DOHH2 (cell line): Measurements from ENCODE around the gene SOD3.

Experiments used
- CTCF ChIP-seq: fragments of 200-600 bp; sonication (generic); IDR thresholded peaks from one replicate; pipeline ENCODE4 v1.5.1; 2014; ENCODE audit warnings: antibody characterized with exemption, mild to moderate bottlenecking, low read depth, low read length; ENCODE audit not compliant: poor library complexity, severe bottlenecking
- EZH2phosphoT487 ChIP-seq: fragments of 200-600 bp; sonication (generic); IDR thresholded peaks from 2 replicates; pipeline ENCODE4 v1.6.1; 2017; ENCODE audit warnings: borderline replicate concordance, mild to moderate bottlenecking, antibody characterized with exemption, low read length, moderate library complexity, mixed read lengths

GRCh38 chr4:24775032-24775605 lies 20.3 kb upstream of the SOD3 start:
- TF ChIP-seq CTCF (no peak), EZH2phosphoT487 (no peak)
